Cardiac muscle cell (in vitro differentiated cells and primary cell): ENCODE results near the gene GHITM. TPM values are rescaled to one million over a fixed set of nuclear protein-coding genes. Genes with fewer than 3 reads are reported as not detected.
A peak's percentile ranks its signal among the peaks of the same experiment; 100 is the strongest.
"Not testable (repeated sequence)": the region's sequence is repeated elsewhere in the genome, so short reads cannot be mapped to it uniquely, and the experiment has no call there.

Experiments
- DNase-seq, 2 donors: peaks; one replicate each; pipeline versions ENCODE4 v3.0.0 to v3.0.0-alpha.2; 2010 to 2017; ENCODE audit warnings: low read depth in 1 of 2, low spot score in 1 of 2
- H3K27ac ChIP-seq: fragments of 200-600 bp; sonication (generic); 2 replicates; pipeline ENCODE4 v1.5.1; 2016
- H3K27me3 ChIP-seq: fragments of 200-600 bp; sonication (generic); 2 replicates; pipeline ENCODE4 v1.6.0; 2016; ENCODE audit warnings: control low read depth
- H3K36me3 ChIP-seq: fragments of 200-600 bp; sonication (generic); 2 replicates; pipeline ENCODE4 v1.5.1; 2016; ENCODE audit warnings: control low read depth
- H3K4me1 ChIP-seq: fragments of 200-600 bp; sonication (generic); 2 replicates; pipeline ENCODE4 v1.8.1; 2017; ENCODE audit warnings: low read depth, mild to moderate bottlenecking, mixed run types
- H3K4me3 ChIP-seq: fragments of 200-600 bp; sonication (generic); 2 replicates; pipeline ENCODE4 v1.5.1; 2016; ENCODE audit warnings: mild to moderate bottlenecking
- H3K9me3 ChIP-seq: fragments of 200-600 bp; sonication (generic); 2 replicates; pipeline ENCODE4 v1.5.1; 2017; ENCODE audit warnings: low read depth, mild to moderate bottlenecking, control low read depth
- polyA plus RNA-seq: library from polyadenylated mRNA; unstranded; fragments of >200 nt; fragmentation: Nextera tagmentation; extraction: Ambion mirVana; gene quantifications from 2 replicates; pipeline ENCODE4 v1.2.1, GENCODE V29; 2016
- total RNA-seq: library from RNA; depleted of rRNA; stranded (reverse); fragments of >200 nt; gene quantifications from 2 replicates; pipeline ENCODE4 v1.2.3, GENCODE V29; 2016
- TF ChIP-seq, protein P1 (sequence below): IDR thresholded peaks from 2 replicates; pipeline ENCODE4 v1.5.1; 2012; ENCODE audit warnings: low read depth, mild to moderate bottlenecking, low read length

GHITM gene
- total and polyA plus RNA-seq, 2 experiments from 2014 or later, result 213 to 409 TPM

DNA sequence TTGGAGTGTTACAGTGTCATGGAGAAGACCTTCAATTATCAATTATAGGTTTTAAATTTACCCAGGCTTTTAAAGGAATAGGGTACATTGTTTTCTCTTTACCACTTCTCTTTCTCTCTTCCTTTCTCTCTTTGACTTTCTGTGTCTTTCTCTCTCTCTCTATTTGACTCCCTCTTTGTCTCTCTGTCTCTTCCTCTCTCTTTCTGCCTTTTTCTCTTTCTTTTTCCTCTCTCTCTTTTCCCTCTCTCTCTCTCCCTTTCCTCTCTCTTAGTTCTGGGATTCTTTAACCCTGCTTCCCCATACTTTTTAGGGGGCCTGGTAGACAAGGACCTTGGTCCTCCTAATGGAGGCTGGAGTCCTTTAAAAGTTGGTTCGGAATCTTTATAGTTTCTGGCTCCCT, 15.9 kb upstream of the GHITM start:
- no peak for DNase-seq
- Histone ChIP-seq H3K9me3 (no peaks in the 10 kb centered on the region), H3K27ac (no peak overlapping the region), H3K4me1 (no peaks in the 10 kb centered on the region), H3K4me3 (no peak overlapping the region), H3K36me3 (no peaks in the 10 kb centered on the region), H3K27me3 (no peaks in the 10 kb centered on the region)
- TF ChIP-seq, protein P1, sequence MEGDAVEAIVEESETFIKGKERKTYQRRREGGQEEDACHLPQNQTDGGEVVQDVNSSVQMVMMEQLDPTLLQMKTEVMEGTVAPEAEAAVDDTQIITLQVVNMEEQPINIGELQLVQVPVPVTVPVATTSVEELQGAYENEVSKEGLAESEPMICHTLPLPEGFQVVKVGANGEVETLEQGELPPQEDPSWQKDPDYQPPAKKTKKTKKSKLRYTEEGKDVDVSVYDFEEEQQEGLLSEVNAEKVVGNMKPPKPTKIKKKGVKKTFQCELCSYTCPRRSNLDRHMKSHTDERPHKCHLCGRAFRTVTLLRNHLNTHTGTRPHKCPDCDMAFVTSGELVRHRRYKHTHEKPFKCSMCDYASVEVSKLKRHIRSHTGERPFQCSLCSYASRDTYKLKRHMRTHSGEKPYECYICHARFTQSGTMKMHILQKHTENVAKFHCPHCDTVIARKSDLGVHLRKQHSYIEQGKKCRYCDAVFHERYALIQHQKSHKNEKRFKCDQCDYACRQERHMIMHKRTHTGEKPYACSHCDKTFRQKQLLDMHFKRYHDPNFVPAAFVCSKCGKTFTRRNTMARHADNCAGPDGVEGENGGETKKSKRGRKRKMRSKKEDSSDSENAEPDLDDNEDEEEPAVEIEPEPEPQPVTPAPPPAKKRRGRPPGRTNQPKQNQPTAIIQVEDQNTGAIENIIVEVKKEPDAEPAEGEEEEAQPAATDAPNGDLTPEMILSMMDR, result no peak

DNA sequence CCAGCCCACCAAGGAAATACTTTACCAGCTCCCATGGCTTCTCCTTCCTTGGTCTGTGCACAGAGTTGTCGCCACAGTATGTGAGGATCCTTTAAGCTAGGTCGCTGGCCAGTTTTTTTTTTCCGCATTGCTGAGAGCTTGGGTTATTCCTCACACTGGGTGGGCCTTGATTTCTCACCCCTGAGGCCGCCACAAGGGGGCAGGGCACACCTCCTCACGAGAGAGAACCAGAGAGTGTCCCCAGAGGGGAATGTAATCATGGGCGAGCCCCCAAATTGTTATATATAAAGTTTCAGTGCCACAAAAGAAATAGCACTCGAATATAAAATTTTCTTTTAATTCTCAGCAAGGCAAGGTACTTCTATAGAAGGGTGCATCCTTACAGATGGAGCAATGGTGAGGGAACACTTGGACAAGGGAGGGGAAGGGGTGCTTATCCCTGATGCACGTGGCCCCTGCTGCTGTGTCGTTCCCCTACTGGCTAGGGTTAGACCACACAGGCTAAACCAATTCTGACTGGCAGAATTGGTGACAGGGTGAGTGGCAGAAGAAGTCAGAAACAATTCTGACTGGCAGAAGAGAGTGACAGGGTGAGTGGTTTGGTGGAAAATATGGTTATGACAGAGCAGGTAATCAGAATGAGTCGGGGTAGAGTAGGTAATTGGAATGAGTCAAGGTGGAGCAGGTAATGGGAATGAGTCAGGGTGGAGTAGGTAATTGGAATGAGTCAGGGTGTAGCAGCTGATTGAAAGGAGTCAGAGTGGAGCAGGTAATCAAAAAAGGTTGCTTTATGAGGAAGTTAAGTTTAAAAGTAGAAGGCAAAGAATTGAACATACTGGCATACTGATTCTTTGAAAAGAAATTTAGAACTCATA, 13.2 kb upstream of the GHITM start:
- not testable (repeated sequence) for H3K4me3 ChIP-seq, H3K4me1 ChIP-seq, H3K27ac ChIP-seq, H3K36me3 ChIP-seq, H3K9me3 ChIP-seq, DNase-seq, H3K27me3 ChIP-seq

DNA sequence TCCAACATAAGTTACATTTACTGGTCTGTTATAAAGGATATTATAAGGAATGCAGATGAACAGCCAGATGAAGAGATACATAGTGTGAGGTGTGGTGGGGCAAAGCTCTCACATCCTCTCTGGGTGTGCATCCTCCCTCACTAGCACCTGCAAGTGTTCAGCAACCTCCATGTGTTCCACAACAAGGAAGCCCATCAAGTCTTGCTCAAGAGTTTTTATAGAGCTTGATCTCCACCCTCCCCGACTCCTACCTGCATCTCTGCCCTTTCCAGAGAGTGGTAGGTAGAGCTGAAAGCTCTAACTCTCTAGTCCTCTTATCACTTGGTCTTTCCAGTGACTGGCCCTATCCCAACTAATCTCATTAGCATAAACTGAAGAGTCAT, 12.5 kb upstream of the GHITM start:
- H3K4me1 ChIP-seq, result no peaks in the 10 kb centered on the region
- DNase-seq, result no peak
- H3K27me3 ChIP-seq, result no peaks in the 10 kb centered on the region
- no peak overlapping the region for H3K27ac ChIP-seq
- H3K9me3 ChIP-seq, result no peaks in the 10 kb centered on the region
- TF ChIP-seq, protein P1, result no peak
- no peaks in the 10 kb centered on the region for H3K36me3 ChIP-seq
- no peak overlapping the region for H3K4me3 ChIP-seq

DNA sequence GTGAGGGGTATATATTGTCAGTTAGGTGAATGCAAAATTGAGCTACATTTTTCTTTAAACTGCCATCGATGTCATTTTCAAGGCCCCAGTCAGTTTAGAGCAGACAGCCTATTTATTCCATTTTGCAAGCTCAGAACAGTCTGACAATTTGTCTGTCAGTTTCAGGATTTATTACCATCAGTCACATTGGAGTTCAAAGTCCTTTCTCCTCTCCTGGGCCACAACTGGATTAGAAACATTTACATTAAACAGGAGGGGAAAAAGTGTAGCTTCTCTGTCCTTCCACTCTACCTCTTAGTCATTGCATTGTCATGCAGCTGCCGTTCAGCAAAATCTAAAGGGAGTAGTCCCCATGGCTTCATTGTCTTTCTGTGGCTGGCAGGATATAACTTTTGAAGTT, 3.5 kb upstream of the GHITM start:
- H3K27me3 ChIP-seq, result peaks cover 23% of the 10 kb centered on the region
- TF ChIP-seq, protein P1, result no peak
- no peaks in the 10 kb centered on the region for H3K9me3 ChIP-seq
- H3K36me3 ChIP-seq, result no peaks in the 10 kb centered on the region
- H3K4me1 ChIP-seq, result peaks cover 6% of the 10 kb centered on the region
- no peak overlapping the region for H3K27ac ChIP-seq
- no peak for DNase-seq
- H3K4me3 ChIP-seq, result no peak overlapping the region

DNA sequence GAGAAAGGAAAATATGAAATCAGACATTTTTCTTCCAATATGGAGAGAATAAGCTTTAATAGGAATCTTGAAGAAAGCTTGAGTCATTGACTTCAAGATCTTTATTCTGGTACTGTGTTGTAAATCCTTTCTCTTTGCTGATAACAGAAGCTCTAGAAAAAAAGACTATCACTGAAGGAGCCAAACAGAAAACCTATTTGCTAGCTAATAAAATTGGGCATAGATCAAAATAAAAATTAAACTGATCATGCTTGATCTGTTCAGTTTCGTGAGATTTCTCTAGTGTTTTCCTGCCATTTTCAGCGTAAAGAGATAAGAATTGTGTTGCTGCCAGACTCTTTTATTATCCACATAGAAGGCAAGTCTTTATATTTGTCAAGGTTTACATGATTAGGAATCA, 1.5 kb upstream of the GHITM start:
- Histone ChIP-seq H3K27ac (no peak overlapping the region), H3K4me3 (no peak overlapping the region), H3K27me3 (peaks cover 23% of the 10 kb centered on the region), H3K9me3 (no peaks in the 10 kb centered on the region), H3K4me1 (peaks cover 7% of the 10 kb centered on the region), H3K36me3 (peaks cover 5% of the 10 kb centered on the region)
- DNase-seq, result no peak
- TF ChIP-seq, protein P1, result no peak

DNA sequence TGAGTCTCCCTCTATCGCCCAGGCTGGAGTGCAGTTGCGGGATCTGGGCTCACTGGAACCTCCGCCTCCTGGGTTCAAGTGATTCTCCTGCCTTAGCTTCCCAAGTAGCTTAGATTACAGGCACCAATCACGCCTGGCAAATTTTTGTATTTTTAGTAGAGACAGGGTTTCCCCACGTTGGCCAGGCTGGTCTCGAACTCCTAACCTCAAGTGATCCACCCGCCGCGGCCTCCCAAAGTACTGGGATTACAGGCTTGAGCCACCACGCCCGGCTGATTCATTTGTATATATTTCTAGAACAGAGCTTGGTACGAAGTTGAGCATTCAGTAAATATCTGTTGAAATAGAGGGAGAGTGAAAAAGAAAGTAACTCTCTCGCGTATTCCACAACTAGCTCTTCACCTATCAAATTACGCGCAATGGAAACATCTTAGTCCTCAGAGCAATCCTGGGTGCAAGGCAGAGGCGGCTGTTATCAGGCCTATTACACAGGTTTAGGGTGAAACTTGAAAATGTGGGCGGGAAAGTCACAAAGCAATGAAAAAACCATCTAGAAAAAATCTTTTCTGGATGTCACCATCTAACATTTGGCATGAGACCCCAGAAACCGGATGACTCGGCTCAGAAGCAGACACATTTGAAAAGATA, 707 bp upstream of the GHITM start:
- no peak for DNase-seq
- H3K27me3 ChIP-seq, result peaks cover 19% of the 10 kb centered on the region
- H3K9me3 ChIP-seq, result no peaks in the 10 kb centered on the region
- H3K27ac ChIP-seq, result peak overlapping the region; percentile 4
- peak overlapping the region; percentile 79 for H3K4me3 ChIP-seq
- TF ChIP-seq, protein P1, result no peak
- H3K36me3 ChIP-seq, result peaks cover 13% of the 10 kb centered on the region
- peaks cover 7% of the 10 kb centered on the region for H3K4me1 ChIP-seq
